GM20431 (cell line): ENCODE results near the gene TTC9B.
"Not testable (repeated sequence)": the region's sequence is repeated elsewhere in the genome, so short reads cannot be mapped to it uniquely, and the experiment has no call there.

Source experiments
- in situ Hi-C: fragments of 300-500 bp; cut with MseI, MboI; formaldehyde crosslinking; loops from one replicate; pipeline ENCODE4 v1.15.0; 2020; ENCODE audit warnings: low sequenced_read_pairs; ENCODE audit not compliant: unreplicated experiment

TTC9B gene

GRCh38 chr19:40184273-40184672 is 33.9 kb downstream of the TTC9B start:
- in situ Hi-C loops, result no loop called here

- in situ Hi-C loops, result no loop called here
Measured at GRCh38 chr19:40178756-40179155, 39.4 kb downstream of the TTC9B start.

- in situ Hi-C loops, result no loop called here
Measured at GRCh38 chr19:40177286-40178070, 40.7 kb downstream of the TTC9B start.

GRCh38 chr19:40175820-40176219 is 42.4 kb downstream of the TTC9B start:
- in situ Hi-C loops, result no loop called here

- in situ Hi-C loops, result no loop called here
Measured at GRCh38 chr19:40174092-40174491, 44.1 kb downstream of the TTC9B start.

GRCh38 chr19:40171293-40171692 is 46.9 kb downstream of the TTC9B start:
- in situ Hi-C loops, result not testable (repeated sequence)

GRCh38 chr19:40170303-40170989 is 47.7 kb downstream of the TTC9B start:
- in situ Hi-C loops, result not testable (repeated sequence)

GRCh38 chr19:40169482-40170302 is 48.5 kb downstream of the TTC9B start:
- in situ Hi-C loops, result not testable (repeated sequence)
